Central memory CD4-positive, alpha-beta T cell (primary cell): ENCODE data around the gene MKI67.
A peak's percentile ranks its signal among the peaks of the same experiment; 100 is the strongest.
"Not testable (repeated sequence)": the region's sequence is repeated elsewhere in the genome, so short reads cannot be mapped to it uniquely, and the experiment has no call there.

Experiments
- DNase-seq: peaks from one replicate; pipeline ENCODE4 v3.0.0; 2022

Gene MKI67

GRCh38 chr10:128147669-128148068 is 21.4 kb upstream of the MKI67 start:
- no peak for DNase-seq

- DNase-seq = no peak
These were observed 20.8 kb upstream of the MKI67 start for GRCh38 chr10:128147064-128147463.

- DNase-seq = no peak
These were observed 18.3 kb upstream of the MKI67 start for GRCh38 chr10:128144547-128144946.

- DNase-seq = no peak
These were observed 17.3 kb upstream of the MKI67 start for GRCh38 chr10:128143531-128143930.

- DNase-seq = no peak
These were observed 14.2 kb upstream of the MKI67 start for GRCh38 chr10:128140425-128140824.

GRCh38 chr10:128138429-128138828 is 12.2 kb upstream of the MKI67 start:
- DNase-seq = not testable (repeated sequence)

GRCh38 chr10:128137877-128138276 is 11.7 kb upstream of the MKI67 start:
- DNase-seq = no peak

GRCh38 chr10:128130051-128130450 is 3.8 kb upstream of the MKI67 start:
- no peak for DNase-seq

- no peak for DNase-seq
These were observed 2.4 kb upstream of the MKI67 start for GRCh38 chr10:128128582-128128981.

- DNase-seq = peak; percentile 11
These were observed 743 bp downstream of the MKI67 start for GRCh38 chr10:128125416-128125943.

- DNase-seq = peak; percentile 2
These were observed 1.3 kb downstream of the MKI67 start for GRCh38 chr10:128124813-128125403.

GRCh38 chr10:128123846-128124245 is 2.4 kb downstream of the MKI67 start:
- no peak for DNase-seq

- no peak for DNase-seq
These were observed 3.3 kb downstream of the MKI67 start for GRCh38 chr10:128122931-128123330.

- DNase-seq = no peak
These were observed 4.3 kb downstream of the MKI67 start for GRCh38 chr10:128121750-128122412.

- no peak for DNase-seq
These were observed 9.2 kb downstream of the MKI67 start for GRCh38 chr10:128116851-128117615.

- no peak for DNase-seq
These were observed 10.0 kb downstream of the MKI67 start for GRCh38 chr10:128116187-128116586.

- DNase-seq = no peak
These were observed 10.9 kb downstream of the MKI67 start for GRCh38 chr10:128115356-128115755.

GRCh38 chr10:128114901-128115300 is 11.3 kb downstream of the MKI67 start:
- DNase-seq = no peak

- DNase-seq = no peak
These were observed 13.2 kb downstream of the MKI67 start for GRCh38 chr10:128113026-128113425.

GRCh38 chr10:128111696-128112095 is 14.5 kb downstream of the MKI67 start:
- DNase-seq = no peak

GRCh38 chr10:128110339-128110738 is 15.9 kb downstream of the MKI67 start:
- no peak for DNase-seq

GRCh38 chr10:128109707-128110106 is 16.5 kb downstream of the MKI67 start:
- DNase-seq = no peak

- DNase-seq = no peak
These were observed 20.8 kb downstream of the MKI67 start for GRCh38 chr10:128105383-128105782.

GRCh38 chr10:128103229-128103714 is 23.0 kb downstream of the MKI67 start:
- peak; percentile 42 for DNase-seq
